ENCODE results near the gene FAM241B. TPM values are rescaled to one million over a fixed set of nuclear protein-coding genes. Genes with fewer than 3 reads are reported as not detected.

FAM241B gene
- total and polyA plus RNA-seq, 2 of the 4 experiments (the other 2 are of a cell fraction), result 0.18 to 1.4 TPM

DNA sequence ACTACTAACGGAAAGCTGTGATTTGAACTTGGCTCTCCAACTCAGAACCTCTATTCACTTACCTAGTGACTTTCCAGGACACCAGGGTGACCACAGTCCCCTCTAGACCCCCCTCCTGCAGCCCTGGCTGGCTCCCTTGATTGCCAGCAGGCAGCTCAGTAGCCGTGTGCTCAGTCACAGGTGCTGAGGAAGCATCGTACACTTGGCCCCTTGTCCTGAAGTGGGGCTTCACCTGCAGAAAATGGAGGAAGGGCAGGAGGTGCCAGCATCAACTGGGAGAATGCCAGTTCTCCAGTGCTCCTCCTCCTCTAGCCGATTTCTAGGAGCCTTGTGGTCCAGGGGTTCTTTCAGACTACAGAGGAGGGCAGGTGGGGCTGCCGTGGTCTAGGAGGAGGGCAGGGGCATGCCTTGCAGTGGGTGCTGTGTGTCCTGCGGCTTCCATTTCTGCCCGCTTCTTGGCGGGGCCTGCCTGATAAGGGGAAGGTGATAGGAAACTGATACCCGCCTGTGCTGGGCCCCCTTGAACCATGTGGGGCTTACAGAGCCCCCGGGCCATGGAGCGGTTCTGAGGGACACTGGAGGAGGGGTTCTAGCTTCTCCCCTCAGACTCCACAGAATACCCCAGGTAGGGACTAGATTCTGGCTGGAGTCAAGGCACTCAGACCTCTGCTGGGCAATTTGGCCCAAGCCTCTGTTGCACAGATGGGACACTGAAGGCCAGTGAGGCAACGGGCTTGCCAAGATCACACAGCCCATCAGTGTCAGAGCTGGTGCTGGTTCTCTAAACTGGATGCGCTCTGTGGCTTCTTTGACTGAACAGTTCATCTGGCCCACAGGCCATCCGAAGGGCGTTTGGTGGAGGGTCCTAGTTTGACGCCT lies 14.0 kb downstream of the FAM241B start:
- Histone ChIP-seq H2AFZ (replicated peaks; ENCODE audit: low read length, poor library complexity) (peak overlapping the region; percentile 72), H4K91ac (ENCODE audit: insufficient read depth, low read depth, low read length) (no peak overlapping the region), H3K36me3 (ENCODE audit: control insufficient read depth, insufficient read depth, low read length) (no peaks in the 10 kb centered on the region), H3K23ac (ENCODE audit: low read depth, low read length) (no peak overlapping the region), H4K5ac (ENCODE audit: low read depth, low read length) (no peak overlapping the region), H3K27ac (ENCODE audit: insufficient read depth, low read length) (no peak overlapping the region), H2BK120ac (ENCODE audit: low read depth, low read length) (no peak overlapping the region), H3K4me1 (ENCODE audit: control insufficient read depth, insufficient read depth, low read length) (no peaks in the 10 kb centered on the region; the same call in 1 of the 2 replicates), H3K9me1 (ENCODE audit: insufficient read depth, low read length) (no peaks in the 10 kb centered on the region), H2AK9ac (replicated peaks; ENCODE audit: low read depth, low read length, poor library complexity) (peak overlapping the region; percentile 69), H3K9me3 (ENCODE audit: control insufficient read depth, insufficient read depth, low read length) (no peaks in the 10 kb centered on the region), H3K4ac (ENCODE audit: low read depth, low read length) (no peak overlapping the region), H4K20me1 (ENCODE audit: insufficient read depth, low read length) (0 out of 2 replicates have a peak, but pooled peaks cover 5% of the 10 kb centered on the region), H2BK5ac (ENCODE audit: low read depth, low read length, poor library complexity, severe bottlenecking) (no peak overlapping the region), H2BK20ac (ENCODE audit: low read depth, low read length) (no peak overlapping the region), H3K4me3 (ENCODE audit: insufficient read depth, low read depth, low read length) (no peak overlapping the region), H3K56ac (ENCODE audit: extremely low read depth, insufficient read depth, low read length) (no peak overlapping the region), H3K79me1 (ENCODE audit: low read depth in 1 of 2, low read length in 2 of 2) (no peaks in the 10 kb centered on the region), H4K8ac (ENCODE audit: low read depth in 2 of 2, low read length in 2 of 2) (no peak overlapping the region), H3K14ac (replicated peaks; ENCODE audit: low read depth, low read length) (no peak overlapping the region), H3K18ac (ENCODE audit: low read depth, low read length) (no peak overlapping the region), H2AK5ac (ENCODE audit: low read depth, low read length) (no peak overlapping the region), H3K27me3 (ENCODE audit: control insufficient read depth, insufficient read depth, low read length) (peaks cover 54% of the 10 kb centered on the region), H3K4me2 (ENCODE audit: low read depth, low read length) (no peak overlapping the region), H3K9ac (ENCODE audit: low read depth, low read length) (no peak overlapping the region), H2BK15ac (ENCODE audit: low read depth, low read length) (no peak overlapping the region)
- ATAC-seq (ENCODE audit: low read depth), result peak; percentile 15; the same call in 1 of the 2 replicates
- in situ Hi-C loops (cut with MboI; ENCODE audit: low sequenced_read_pairs), result loop anchor here (5.0 to 10.0 kb wide), 3 partner anchors 73 to 268 kb away; partner anchors contain the start of gene COL13A1
- intact Hi-C loops (cut with micrococcal nuclease), result loop anchor here (1.0 kb wide), 3 partner anchors 73 to 270 kb away; partner anchors contain the start of gene COL13A1
- no peak for TF ChIP-seq SMC3 (IDR thresholded peaks at IDR 0.05; ENCODE audit: low read depth, low read length)
- no peak for TF ChIP-seq MAZ (IDR thresholded peaks at IDR 0.05; ENCODE audit: borderline replicate concordance, low read depth, low read length)
- TF ChIP-seq MXI1 (IDR thresholded peaks at IDR 0.05; ENCODE audit: borderline replicate concordance, low read depth, low read length), result no peak
- dilution Hi-C loops (cut with HindIII; ENCODE audit: low sequenced_read_pairs, unreplicated experiment), result no loop called here
- no peak for DNase-seq
- WGBS, 2 experiments (ENCODE audit: extremely low coverage in 2 of 2, insufficient read length in 1 of 2), result 10% methylated on average over 3 of the region's 16 CpGs; no CpG with 5 or more reads in 1 of the 2 experiments
- ChIA-PET POLR2A (ENCODE audit: unreplicated experiment) (no interaction called here), CTCF (interaction anchor here (0.7 to 1.8 kb wide), 11 partner anchors 9 to 270 kb away, joined by 3 to 10 read pairs (median 3); no protein-coding TSS in a partner anchor)
- no TSS peak for BruUV-seq (replicated peaks)

Measured in IMR-90 (cell line).